ENCODE measurements around the gene DNAAF5. TPM values are rescaled to one million over a fixed set of nuclear protein-coding genes. Genes with fewer than 3 reads are reported as not detected.
A peak's percentile ranks its signal among the peaks of the same experiment; 100 is the strongest.

DNAAF5 gene
- total and polyA plus RNA-seq, 2 donors: 8.3 to 9.2 TPM

DNA sequence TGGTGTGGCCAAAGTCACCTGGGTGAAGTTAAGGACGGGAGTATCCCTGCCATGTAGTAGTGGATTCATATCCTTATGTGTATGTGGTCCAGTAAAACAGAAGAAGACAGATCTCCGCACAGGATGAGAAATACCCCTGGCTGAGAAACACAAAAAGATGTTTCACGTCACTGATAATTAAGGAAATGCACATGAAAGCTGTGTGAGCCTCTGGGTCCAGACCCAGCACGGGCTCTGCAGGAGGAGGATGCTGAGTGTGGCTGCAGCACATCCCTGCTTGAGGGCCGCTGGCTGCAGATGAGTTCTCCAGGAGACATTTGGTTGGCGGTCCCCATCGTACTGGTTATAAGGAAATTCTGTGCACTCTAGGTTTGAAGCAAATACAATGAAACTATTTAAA, 97.6 kb downstream of the DNAAF5 start:
- H3K27me3 ChIP-seq (ENCODE audit: control insufficient read depth in 2 of 2, insufficient read depth in 1 of 2, low read length in 1 of 2): no peaks in the 10 kb centered on the region
- peaks cover 6 to 8% of the 10 kb centered on the region in 2 donors for H3K36me3 ChIP-seq (ENCODE audit: control insufficient read depth in 2 of 2, insufficient read depth in 2 of 2, low read length in 1 of 2)
- WGBS: 97% methylated on average over 7 of the region's 7 CpGs
- H3K27ac ChIP-seq (ENCODE audit: low read depth in 1 of 2, low read length in 1 of 2): no peak overlapping the region
- H3K4me3 ChIP-seq (ENCODE audit: low read length in 2 of 2): no peak overlapping the region
- H3K4me1 ChIP-seq (ENCODE audit: control insufficient read depth in 2 of 2, insufficient read depth in 2 of 2, low read length in 2 of 2): no peaks in the 10 kb centered on the region
- no peak for DNase-seq (ENCODE audit: low read depth in 6 of 9, low spot score in 9 of 9)
- H3K9me3 ChIP-seq (ENCODE audit: control insufficient read depth in 2 of 2, insufficient read depth in 1 of 2, low read length in 1 of 2): no peaks in the 10 kb centered on the region

DNA sequence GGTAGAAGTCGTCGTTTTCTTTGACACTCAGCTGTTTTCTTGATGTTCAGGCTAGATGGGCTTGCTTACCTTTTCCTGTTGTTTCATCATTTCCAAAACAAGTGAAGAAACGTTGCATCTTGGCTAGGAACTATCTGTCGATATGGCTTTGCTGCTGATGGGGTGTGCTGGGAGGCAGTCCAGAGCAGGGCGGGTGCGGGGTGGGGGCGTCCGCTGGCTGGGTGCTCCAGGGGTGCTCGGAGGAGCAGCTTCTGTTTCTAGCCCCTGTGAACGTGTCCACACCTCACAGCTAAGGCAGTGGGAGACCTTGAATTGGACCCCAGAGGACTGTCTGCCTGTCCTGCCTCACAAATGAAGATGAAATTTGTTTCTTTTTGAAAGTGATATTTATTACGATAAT, 98.2 kb downstream of the DNAAF5 start:
- Histone ChIP-seq H3K27ac (ENCODE audit: low read depth in 1 of 2, low read length in 1 of 2) (no peak overlapping the region), H3K36me3 (ENCODE audit: control insufficient read depth in 2 of 2, insufficient read depth in 2 of 2, low read length in 1 of 2) (peaks cover 6 to 8% of the 10 kb centered on the region in 2 donors), H3K4me1 (ENCODE audit: control insufficient read depth in 2 of 2, insufficient read depth in 2 of 2, low read length in 2 of 2) (no peaks in the 10 kb centered on the region), H3K4me3 (ENCODE audit: low read length in 2 of 2) (no peak overlapping the region), H3K9me3 (ENCODE audit: control insufficient read depth in 2 of 2, insufficient read depth in 1 of 2, low read length in 1 of 2) (no peaks in the 10 kb centered on the region), H3K27me3 (ENCODE audit: control insufficient read depth in 2 of 2, insufficient read depth in 1 of 2, low read length in 1 of 2) (no peaks in the 10 kb centered on the region)
- DNase-seq (ENCODE audit: low read depth in 6 of 9, low spot score in 9 of 9): no peak
- WGBS: 94% methylated on average over 11 of the region's 11 CpGs

DNA sequence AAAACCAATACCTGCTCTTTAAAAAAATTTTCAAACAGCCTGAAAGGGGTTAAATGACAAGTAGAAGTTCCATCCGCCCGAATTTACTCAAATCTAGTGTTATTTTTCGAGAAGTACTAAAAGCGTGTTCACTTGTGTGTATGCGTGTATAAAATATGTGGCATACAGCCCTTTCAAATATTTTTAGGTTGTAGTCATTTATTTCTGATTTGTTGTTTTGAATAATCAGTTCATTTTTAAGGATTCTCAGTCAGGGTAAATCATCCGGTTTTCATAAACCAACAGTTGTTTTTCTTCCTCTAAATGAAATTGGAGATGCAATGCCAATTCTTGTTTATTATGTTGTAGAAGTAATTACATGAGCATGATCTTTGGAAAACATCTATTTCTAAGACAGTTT, 98.9 kb downstream of the DNAAF5 start:
- WGBS: 88% methylated on average over 6 of the region's 6 CpGs
- Histone ChIP-seq H3K4me3 (ENCODE audit: low read length in 2 of 2) (no peak overlapping the region), H3K4me1 (ENCODE audit: control insufficient read depth in 2 of 2, insufficient read depth in 2 of 2, low read length in 2 of 2) (peaks cover 0 to under 1% of the 10 kb centered on the region in 2 donors), H3K36me3 (ENCODE audit: control insufficient read depth in 2 of 2, insufficient read depth in 2 of 2, low read length in 1 of 2) (peaks cover 6 to 8% of the 10 kb centered on the region in 2 donors), H3K27me3 (ENCODE audit: control insufficient read depth in 2 of 2, insufficient read depth in 1 of 2, low read length in 1 of 2) (no peaks in the 10 kb centered on the region), H3K27ac (ENCODE audit: low read depth in 1 of 2, low read length in 1 of 2) (no peak overlapping the region), H3K9me3 (ENCODE audit: control insufficient read depth in 2 of 2, insufficient read depth in 1 of 2, low read length in 1 of 2) (no peaks in the 10 kb centered on the region)
- no peak for DNase-seq (ENCODE audit: low read depth in 6 of 9, low spot score in 9 of 9)

DNA sequence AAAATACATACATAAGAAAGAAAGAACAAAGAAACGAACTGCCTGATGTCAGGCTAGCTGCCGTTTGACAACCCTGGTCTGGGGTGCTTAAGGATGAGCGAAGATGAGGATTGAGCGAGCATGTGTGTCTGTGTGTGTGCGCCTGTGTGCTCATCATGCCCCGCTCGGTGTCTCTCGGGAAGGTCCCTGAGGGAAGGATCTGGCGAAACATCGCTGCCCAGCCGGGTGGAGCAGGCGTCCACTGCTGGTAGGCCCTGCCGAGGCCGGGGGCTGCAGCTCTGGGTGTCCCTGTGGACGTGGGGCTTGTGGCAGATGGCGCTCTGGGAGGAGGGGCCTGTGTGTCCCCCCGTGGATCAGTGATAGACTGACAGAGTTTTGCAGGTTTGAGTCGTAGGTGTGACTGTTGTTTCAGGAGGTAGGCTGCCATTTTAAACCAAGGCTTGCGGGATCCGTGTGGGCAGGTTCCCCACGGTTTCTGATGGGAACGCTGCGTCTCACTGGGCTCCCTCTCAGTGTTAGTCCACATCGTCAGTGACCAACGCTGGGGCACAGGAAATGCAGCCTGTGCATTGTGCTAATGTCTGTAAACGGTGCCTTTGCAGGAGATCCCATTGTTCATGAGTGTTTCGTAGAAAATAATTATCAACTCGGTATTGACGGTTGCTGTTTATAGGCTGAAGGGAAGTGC, 99.9 kb downstream of the DNAAF5 start:
- no peaks in the 10 kb centered on the region for H3K9me3 ChIP-seq (ENCODE audit: control insufficient read depth in 2 of 2, insufficient read depth in 1 of 2, low read length in 1 of 2)
- no peak overlapping the region for H3K27ac ChIP-seq (ENCODE audit: low read depth in 1 of 2, low read length in 1 of 2)
- no peak overlapping the region for H3K4me3 ChIP-seq (ENCODE audit: low read length in 2 of 2)
- H3K36me3 ChIP-seq (ENCODE audit: control insufficient read depth in 2 of 2, insufficient read depth in 2 of 2, low read length in 1 of 2): peaks cover 6 to 8% of the 10 kb centered on the region in 2 donors
- peaks cover 2 to 5% of the 10 kb centered on the region in 2 donors for H3K4me1 ChIP-seq (ENCODE audit: control insufficient read depth in 2 of 2, insufficient read depth in 2 of 2, low read length in 2 of 2)
- H3K27me3 ChIP-seq (ENCODE audit: control insufficient read depth in 2 of 2, insufficient read depth in 1 of 2, low read length in 1 of 2): no peaks in the 10 kb centered on the region
- 94% methylated on average over 29 of the region's 29 CpGs for WGBS
- no peak for DNase-seq (ENCODE audit: low read depth in 6 of 9, low spot score in 9 of 9)

DNA sequence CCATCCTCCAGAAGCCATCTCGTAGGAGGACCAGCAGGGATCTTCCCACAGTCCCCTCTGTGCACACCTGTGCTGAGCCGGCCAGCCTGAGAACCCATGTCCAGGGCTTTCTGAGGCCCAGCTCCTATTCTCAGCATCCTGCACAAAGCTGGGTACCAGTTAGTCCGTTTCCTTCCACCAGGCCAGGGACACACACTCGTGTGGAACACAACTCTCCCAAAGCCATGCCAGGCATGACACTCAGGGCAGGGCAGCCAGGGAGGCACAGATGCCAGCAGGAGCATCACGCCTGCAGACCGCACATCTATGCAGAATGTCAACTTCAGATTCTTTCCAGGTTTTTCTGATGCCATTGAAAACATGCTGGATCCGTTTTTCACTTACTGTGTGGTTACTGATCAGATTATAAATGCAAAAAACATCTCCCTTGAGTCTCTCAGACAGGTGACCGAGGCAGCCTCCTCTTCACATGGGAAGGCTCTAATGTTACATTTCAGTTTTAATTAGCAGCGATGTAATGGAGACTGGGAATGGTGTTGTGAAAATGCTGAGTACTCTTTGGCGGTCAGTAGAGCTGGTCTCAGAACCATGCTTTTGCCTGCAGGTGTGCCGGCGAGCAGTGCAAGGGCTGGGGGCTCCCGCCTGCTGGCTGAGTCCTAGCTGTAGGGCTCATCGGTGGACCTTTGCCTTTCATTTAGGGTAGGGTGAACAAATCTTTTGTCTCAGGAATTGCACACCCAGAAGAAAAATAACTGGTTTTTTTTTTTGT, 102.5 kb downstream of the DNAAF5 start:
- Histone ChIP-seq H3K9me3 (ENCODE audit: control insufficient read depth in 2 of 2, insufficient read depth in 1 of 2, low read length in 1 of 2) (no peaks in the 10 kb centered on the region), H3K27me3 (ENCODE audit: control insufficient read depth in 2 of 2, insufficient read depth in 1 of 2, low read length in 1 of 2) (no peaks in the 10 kb centered on the region), H3K36me3 (ENCODE audit: control insufficient read depth in 2 of 2, insufficient read depth in 2 of 2, low read length in 1 of 2) (peaks cover 1 to 6% of the 10 kb centered on the region in 2 donors), H3K4me1 (ENCODE audit: control insufficient read depth in 2 of 2, insufficient read depth in 2 of 2, low read length in 2 of 2) (peaks cover 8 to 17% of the 10 kb centered on the region in 2 donors), H3K4me3 (ENCODE audit: low read length in 2 of 2) (no peak overlapping the region), H3K27ac (ENCODE audit: low read depth in 1 of 2, low read length in 1 of 2) (no peak overlapping the region)
- 93% methylated on average over 14 of the region's 14 CpGs for WGBS
- no peak for DNase-seq (ENCODE audit: low read depth in 6 of 9, low spot score in 9 of 9)

DNA sequence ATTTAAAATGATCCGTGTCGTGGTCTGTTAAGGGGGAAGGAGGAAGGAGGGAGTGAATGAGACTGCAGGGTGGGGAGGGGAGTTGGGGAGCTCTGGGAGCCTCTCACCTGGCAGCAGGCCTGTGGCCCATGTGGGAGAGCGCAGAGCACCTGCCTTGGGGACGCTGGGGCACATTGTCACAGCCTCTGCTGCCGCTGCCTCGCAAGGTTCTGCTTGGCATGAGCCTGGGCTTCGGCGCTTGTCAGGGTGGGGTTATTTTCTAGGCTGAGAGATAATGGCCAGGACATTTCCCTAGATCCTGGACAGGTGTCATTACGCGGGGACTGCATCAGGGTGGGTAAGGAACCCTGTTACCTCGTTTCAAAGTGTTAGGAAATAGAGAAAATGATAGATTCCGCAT, 103.6 kb downstream of the DNAAF5 start:
- no peak for DNase-seq (ENCODE audit: low read depth in 6 of 9, low spot score in 9 of 9)
- no peaks in the 10 kb centered on the region for H3K9me3 ChIP-seq (ENCODE audit: control insufficient read depth in 2 of 2, insufficient read depth in 1 of 2, low read length in 1 of 2)
- no peak overlapping the region for H3K4me3 ChIP-seq (ENCODE audit: low read length in 2 of 2)
- 93% methylated on average over 12 of the region's 12 CpGs for WGBS
- no peaks in the 10 kb centered on the region for H3K27me3 ChIP-seq (ENCODE audit: control insufficient read depth in 2 of 2, insufficient read depth in 1 of 2, low read length in 1 of 2)
- H3K36me3 ChIP-seq (ENCODE audit: control insufficient read depth in 2 of 2, insufficient read depth in 2 of 2, low read length in 1 of 2): peaks cover 0 to 3% of the 10 kb centered on the region in 2 donors
- peaks cover 8 to 17% of the 10 kb centered on the region in 2 donors for H3K4me1 ChIP-seq (ENCODE audit: control insufficient read depth in 2 of 2, insufficient read depth in 2 of 2, low read length in 2 of 2)
- no peak overlapping the region for H3K27ac ChIP-seq (ENCODE audit: low read depth in 1 of 2, low read length in 1 of 2)

DNA sequence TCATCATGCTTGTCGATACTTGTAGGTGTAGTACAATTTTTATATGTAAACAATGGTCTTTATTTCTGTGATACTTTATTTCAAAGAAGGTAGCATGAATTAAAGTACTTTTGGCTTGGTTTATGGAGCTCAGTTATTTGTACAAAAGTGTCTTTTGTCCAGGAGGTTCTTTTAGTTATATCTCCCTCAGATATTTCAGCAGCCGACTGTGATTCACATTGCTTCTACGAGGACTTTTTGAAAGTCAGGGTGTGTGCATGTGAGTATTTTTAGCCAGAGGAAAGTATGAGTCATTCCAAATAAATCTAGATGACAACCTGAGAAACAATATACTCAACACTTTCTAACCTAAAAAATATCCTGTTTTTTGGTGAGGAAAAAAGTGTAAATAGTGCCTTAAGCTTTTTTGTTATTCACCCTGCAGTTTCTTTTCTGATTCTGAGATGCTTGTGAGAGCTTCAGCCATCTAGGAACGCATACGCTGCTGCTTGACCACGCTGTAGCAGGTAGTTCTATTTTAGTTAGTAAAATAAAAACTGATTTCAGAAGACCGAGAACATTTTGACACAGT, 105.2 kb downstream of the DNAAF5 start:
- H3K27me3 ChIP-seq (ENCODE audit: control insufficient read depth in 2 of 2, insufficient read depth in 1 of 2, low read length in 1 of 2): no peaks in the 10 kb centered on the region
- 40% methylated on average over 7 of the region's 7 CpGs for WGBS
- peaks cover 8 to 24% of the 10 kb centered on the region in 2 donors for H3K4me1 ChIP-seq (ENCODE audit: control insufficient read depth in 2 of 2, insufficient read depth in 2 of 2, low read length in 2 of 2)
- peaks cover 4 to 14% of the 10 kb centered on the region in 2 donors for H3K36me3 ChIP-seq (ENCODE audit: control insufficient read depth in 2 of 2, insufficient read depth in 2 of 2, low read length in 1 of 2)
- no peaks in the 10 kb centered on the region for H3K9me3 ChIP-seq (ENCODE audit: control insufficient read depth in 2 of 2, insufficient read depth in 1 of 2, low read length in 1 of 2)
- DNase-seq (ENCODE audit: low read depth in 6 of 9, low spot score in 9 of 9): peak in 1 of 9 donors; percentile 37
- no peak overlapping the region for H3K4me3 ChIP-seq (ENCODE audit: low read length in 2 of 2)
- H3K27ac ChIP-seq (ENCODE audit: low read depth in 1 of 2, low read length in 1 of 2): peak overlapping the region; percentile 77 to 92

DNA sequence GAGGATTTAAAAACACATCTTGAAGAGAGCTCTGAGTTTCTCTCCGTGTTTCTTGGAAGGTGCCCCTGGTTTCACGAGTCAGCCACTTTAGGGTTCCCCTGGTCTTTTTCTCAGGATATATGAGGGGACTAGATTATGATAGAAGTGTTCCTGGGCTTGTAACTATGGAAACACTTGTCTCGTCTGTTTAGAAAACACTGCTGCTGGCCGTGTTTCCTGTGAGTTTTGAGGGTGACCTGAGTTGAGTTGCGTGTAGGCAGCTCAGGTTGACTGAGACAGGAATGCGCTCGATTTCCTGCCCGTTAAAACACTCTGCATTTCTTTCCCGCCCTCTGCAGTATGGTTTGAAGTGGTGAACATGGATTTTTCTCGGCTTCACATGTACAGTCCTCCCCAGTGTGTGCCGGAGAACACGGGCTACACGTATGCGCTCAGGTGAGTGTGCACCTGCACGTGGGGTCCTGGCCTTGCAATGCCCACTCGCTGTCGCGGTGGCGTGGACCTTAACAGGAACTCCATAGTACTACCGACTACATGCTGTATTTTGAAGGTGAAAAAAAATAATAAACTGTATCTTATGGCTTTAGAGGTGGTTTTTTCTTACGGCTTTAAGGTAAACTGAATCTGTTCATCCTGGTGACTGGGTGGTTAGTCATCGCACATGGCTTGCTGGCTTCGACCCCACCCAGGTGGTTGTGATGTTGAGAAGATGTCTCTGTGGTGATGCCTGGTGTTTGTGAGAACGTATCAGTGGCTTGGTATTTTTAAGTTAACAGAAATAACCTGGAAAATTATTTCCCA, 105.9 kb downstream of the DNAAF5 start, which contains the start of gene SUN1:
Gene SUN1, plus strand, starts transcription at position 310 of the 801 bp plus-strand sequence. Its CDS starts 49 bp downstream, at position 359.
- Histone ChIP-seq H3K27ac (ENCODE audit: low read depth in 1 of 2, low read length in 1 of 2) (peak within 1 kb of the TSS; percentile 77 to 92), H3K4me1 (ENCODE audit: control insufficient read depth in 2 of 2, insufficient read depth in 2 of 2, low read length in 2 of 2) (peaks cover 8 to 24% of the 10 kb centered on the region in 2 donors), H3K4me3 (ENCODE audit: low read length in 2 of 2) (no peak within 1 kb of the TSS), H3K27me3 (ENCODE audit: control insufficient read depth in 2 of 2, insufficient read depth in 1 of 2, low read length in 1 of 2) (no peaks in the 10 kb centered on the region), H3K36me3 (ENCODE audit: control insufficient read depth in 2 of 2, insufficient read depth in 2 of 2, low read length in 1 of 2) (peaks cover 4 to 14% of the 10 kb centered on the region in 2 donors), H3K9me3 (ENCODE audit: control insufficient read depth in 2 of 2, insufficient read depth in 1 of 2, low read length in 1 of 2) (no peaks in the 10 kb centered on the region)
- peak in 2 of 9 donors; percentile 21 to 65 for DNase-seq (ENCODE audit: low read depth in 6 of 9, low spot score in 9 of 9)
- WGBS: 58% methylated on average over 24 of the region's 24 CpGs
